ENCODE measurements around the gene STMN1. TPM values are rescaled to one million over a fixed set of nuclear protein-coding genes. Genes with fewer than 3 reads are reported as not detected.

Gene STMN1
- total and polyA plus RNA-seq, 9 of the 15 experiments (the other 6 are each of a cell fraction or from before 2014, with no cell fraction given) = 269 to 2,153 (median 595) TPM

DNA sequence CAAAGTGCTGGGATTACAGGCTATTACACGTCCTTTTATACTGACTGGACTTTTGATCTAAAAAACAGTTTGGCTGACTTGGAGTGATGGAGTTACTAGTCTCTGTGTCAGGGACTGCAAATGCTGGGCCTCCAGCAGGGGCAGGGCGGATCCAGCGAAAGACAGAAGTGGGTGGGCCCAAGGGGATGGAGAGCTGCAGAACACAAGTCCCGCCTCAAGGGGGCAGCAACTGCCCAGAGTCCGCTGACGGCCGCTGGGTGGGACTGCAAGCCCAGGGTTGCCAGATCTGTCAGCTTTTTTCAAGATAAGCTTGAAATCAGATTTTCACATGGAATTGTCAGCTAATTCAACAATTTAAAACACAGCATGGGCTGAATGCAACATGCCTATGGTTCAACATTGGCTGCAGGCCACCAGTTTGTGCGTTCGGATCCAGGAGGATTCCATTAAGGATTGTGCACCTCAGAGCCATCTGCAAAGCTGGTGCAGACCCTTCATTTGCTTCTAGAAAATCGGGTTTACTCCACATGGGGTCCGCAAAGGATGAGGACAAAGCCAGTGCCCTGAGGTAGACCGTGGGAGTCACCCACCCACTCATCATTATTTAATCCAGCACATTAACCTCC is 10.7 kb downstream of the STMN1 start (continued):
- TF ChIP-seq, protein P1, sequence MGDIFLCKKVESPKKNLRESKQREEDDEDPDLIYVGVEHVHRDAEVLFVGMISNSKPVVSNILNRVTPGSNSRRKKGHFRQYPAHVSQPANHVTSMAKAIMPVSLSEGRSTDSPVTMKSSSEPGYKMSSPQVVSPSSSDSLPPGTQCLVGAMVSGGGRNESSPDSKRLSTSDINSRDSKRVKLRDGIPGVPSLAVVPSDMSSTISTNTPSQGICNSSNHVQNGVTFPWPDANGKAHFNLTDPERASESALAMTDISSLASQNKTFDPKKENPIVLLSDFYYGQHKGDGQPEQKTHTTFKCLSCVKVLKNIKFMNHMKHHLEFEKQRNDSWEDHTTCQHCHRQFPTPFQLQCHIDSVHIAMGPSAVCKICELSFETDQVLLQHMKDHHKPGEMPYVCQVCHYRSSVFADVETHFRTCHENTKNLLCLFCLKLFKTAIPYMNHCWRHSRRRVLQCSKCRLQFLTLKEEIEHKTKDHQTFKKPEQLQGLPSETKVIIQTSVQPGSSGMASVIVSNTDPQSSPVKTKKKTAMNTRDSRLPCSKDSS (IDR thresholded peaks at IDR 0.05; ENCODE audit: low read depth, partially characterized antibody) = no peak
- 0 out of 2 replicates have a peak, but pooled peaks have one; percentile 12 for TF ChIP-seq POLR2A (conservative IDR thresholded peaks at IDR 0.05)
- no peak for TF ChIP-seq MYBL2 (IDR thresholded peaks at IDR 0.05; ENCODE audit: low read depth)
- TF ChIP-seq MYBL2 (CRISPR knock-in tag; IDR thresholded peaks at IDR 0.05; ENCODE audit: borderline replicate concordance) = no peak
- TF ChIP-seq FOXK2 (conservative IDR thresholded peaks at IDR 0.05 in 1 of 2, IDR thresholded peaks at IDR 0.05 in 1 of 2; ENCODE audit: low read depth in 2 of 2) = 0 out of 4 replicates have a peak, but pooled peaks of 1 of the 2 experiments have one; percentile 18
- TF ChIP-seq, protein P2, sequence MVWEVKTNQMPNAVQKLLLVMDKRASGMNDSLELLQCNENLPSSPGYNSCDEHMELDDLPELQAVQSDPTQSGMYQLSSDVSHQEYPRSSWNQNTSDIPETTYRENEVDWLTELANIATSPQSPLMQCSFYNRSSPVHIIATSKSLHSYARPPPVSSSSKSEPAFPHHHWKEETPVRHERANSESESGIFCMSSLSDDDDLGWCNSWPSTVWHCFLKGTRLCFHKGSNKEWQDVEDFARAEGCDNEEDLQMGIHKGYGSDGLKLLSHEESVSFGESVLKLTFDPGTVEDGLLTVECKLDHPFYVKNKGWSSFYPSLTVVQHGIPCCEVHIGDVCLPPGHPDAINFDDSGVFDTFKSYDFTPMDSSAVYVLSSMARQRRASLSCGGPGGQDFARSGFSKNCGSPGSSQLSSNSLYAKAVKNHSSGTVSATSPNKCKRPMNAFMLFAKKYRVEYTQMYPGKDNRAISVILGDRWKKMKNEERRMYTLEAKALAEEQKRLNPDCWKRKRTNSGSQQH (CRISPR knock-in tag; IDR thresholded peaks at IDR 0.05) = 0 out of 2 replicates have a peak, but pooled peaks have one; percentile 37
- TF ChIP-seq DPF2 (IDR thresholded peaks at IDR 0.05) = peak; percentile 44; the same call in 1 of the 2 replicates
- TF ChIP-seq PHB (CRISPR knock-in tag; IDR thresholded peaks at IDR 0.05) = no peak
- TF ChIP-seq HMG20B (CRISPR knock-in tag; IDR thresholded peaks at IDR 0.05) = no peak
- TF ChIP-seq EP400 (IDR thresholded peaks at IDR 0.05) = peak; percentile 73
- TF ChIP-seq, protein P3, sequence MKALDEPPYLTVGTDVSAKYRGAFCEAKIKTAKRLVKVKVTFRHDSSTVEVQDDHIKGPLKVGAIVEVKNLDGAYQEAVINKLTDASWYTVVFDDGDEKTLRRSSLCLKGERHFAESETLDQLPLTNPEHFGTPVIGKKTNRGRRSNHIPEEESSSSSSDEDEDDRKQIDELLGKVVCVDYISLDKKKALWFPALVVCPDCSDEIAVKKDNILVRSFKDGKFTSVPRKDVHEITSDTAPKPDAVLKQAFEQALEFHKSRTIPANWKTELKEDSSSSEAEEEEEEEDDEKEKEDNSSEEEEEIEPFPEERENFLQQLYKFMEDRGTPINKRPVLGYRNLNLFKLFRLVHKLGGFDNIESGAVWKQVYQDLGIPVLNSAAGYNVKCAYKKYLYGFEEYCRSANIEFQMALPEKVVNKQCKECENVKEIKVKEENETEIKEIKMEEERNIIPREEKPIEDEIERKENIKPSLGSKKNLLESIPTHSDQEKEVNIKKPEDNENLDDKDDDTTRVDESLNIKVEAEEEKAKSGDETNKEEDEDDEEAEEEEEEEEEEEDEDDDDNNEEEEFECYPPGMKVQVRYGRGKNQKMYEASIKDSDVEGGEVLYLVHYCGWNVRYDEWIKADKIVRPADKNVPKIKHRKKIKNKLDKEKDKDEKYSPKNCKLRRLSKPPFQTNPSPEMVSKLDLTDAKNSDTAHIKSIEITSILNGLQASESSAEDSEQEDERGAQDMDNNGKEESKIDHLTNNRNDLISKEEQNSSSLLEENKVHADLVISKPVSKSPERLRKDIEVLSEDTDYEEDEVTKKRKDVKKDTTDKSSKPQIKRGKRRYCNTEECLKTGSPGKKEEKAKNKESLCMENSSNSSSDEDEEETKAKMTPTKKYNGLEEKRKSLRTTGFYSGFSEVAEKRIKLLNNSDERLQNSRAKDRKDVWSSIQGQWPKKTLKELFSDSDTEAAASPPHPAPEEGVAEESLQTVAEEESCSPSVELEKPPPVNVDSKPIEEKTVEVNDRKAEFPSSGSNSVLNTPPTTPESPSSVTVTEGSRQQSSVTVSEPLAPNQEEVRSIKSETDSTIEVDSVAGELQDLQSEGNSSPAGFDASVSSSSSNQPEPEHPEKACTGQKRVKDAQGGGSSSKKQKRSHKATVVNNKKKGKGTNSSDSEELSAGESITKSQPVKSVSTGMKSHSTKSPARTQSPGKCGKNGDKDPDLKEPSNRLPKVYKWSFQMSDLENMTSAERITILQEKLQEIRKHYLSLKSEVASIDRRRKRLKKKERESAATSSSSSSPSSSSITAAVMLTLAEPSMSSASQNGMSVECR (CRISPR knock-in tag; IDR thresholded peaks at IDR 0.05) = peak; percentile 71
- peak in 2 of 3 experiments; percentile 56 to 66 for TF ChIP-seq YY1 (IDR thresholded peaks at IDR 0.05; ENCODE audit: borderline replicate concordance in 1 of 3, control insufficient read depth in 1 of 3, extremely low read depth in 1 of 3, insufficient read depth in 3 of 3, insufficient read length in 1 of 3, insufficient replicate concordance in 2 of 3, low read depth in 1 of 3, low read length in 2 of 3)
- no peak for TF ChIP-seq NR3C1 (CRISPR knock-in tag; IDR thresholded peaks at IDR 0.05)
- TF ChIP-seq POLR2AphosphoS5 (IDR thresholded peaks at IDR 0.05; ENCODE audit: control insufficient read depth, insufficient read depth, low read depth, low read length) = peak; percentile 37; the same call in 1 of the 2 replicates
- no peak for TF ChIP-seq ZNF444 (CRISPR knock-in tag; IDR thresholded peaks at IDR 0.05)
- TF ChIP-seq, protein P4, sequence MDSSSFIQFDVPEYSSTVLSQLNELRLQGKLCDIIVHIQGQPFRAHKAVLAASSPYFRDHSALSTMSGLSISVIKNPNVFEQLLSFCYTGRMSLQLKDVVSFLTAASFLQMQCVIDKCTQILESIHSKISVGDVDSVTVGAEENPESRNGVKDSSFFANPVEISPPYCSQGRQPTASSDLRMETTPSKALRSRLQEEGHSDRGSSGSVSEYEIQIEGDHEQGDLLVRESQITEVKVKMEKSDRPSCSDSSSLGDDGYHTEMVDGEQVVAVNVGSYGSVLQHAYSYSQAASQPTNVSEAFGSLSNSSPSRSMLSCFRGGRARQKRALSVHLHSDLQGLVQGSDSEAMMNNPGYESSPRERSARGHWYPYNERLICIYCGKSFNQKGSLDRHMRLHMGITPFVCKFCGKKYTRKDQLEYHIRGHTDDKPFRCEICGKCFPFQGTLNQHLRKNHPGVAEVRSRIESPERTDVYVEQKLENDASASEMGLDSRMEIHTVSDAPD (CRISPR knock-in tag; IDR thresholded peaks at IDR 0.05) = no peak
- peak; percentile 53 to 95; a peak in 3 of 4 replicates for TF ChIP-seq MAZ (CRISPR knock-in tag; conservative IDR thresholded peaks at IDR 0.05 in 1 of 2, IDR thresholded peaks at IDR 0.05 in 1 of 2)
- no peak for TF ChIP-seq TCF7L2 (IDR thresholded peaks at IDR 0.05; ENCODE audit: low read depth, low read length)
